B cell (primary cell): ENCODE measurements around the gene AMH. TPM values are rescaled to one million over a fixed set of nuclear protein-coding genes. Genes with fewer than 3 reads are reported as not detected.

Experiments
- ATAC-seq: fragments of 200-7000 bp; cut with Tn5 transposase; one replicate; pipeline ENCODE4 v1.10.0; 2021; ENCODE audit warnings: low read depth, mild to moderate bottlenecking, moderate number of reproducible peaks, moderate library complexity
- CTCF ChIA-PET: fragments of 350-600 bp; sonication (Branson Sonifier 250); formaldehyde crosslinking; loops from one replicate; lab custom pipeline; 2021; ENCODE audit warnings: antibody characterized with exemption, inconsistent platforms; lab: Charles Lee
- POLR2A ChIA-PET: fragments of 350-600 bp; sonication (Branson Sonifier 250); formaldehyde crosslinking; loops from one replicate; lab custom pipeline; 2021; ENCODE audit warnings: antibody characterized with exemption; lab: Charles Lee
- DNase-seq: peaks from one replicate; pipeline ENCODE4 v3.0.0; 2013
- H2AFZ ChIP-seq: 2 replicates; pipeline ENCODE4 v1.6.1; 2012; ENCODE audit warnings: mild to moderate bottlenecking, low read depth, low read length; ENCODE audit not compliant: insufficient read depth, poor library complexity, severe bottlenecking
- H3K27ac ChIP-seq, 2 donors: 1 replicate in 1 of 2; 2 replicates in 1 of 2; pipeline ENCODE4 v1.5.1; 2012 to 2013; ENCODE audit warnings: low read length in 2 of 2, mild to moderate bottlenecking in 2 of 2, moderate library complexity in 1 of 2
- H3K27me3 ChIP-seq, 4 experiments: fragments of 200-600 bp in 1 of 4; sonication (generic) in 1 of 4; replicated peaks in 1 of 4; 1 replicate in 2 of 4; 2 replicates in 2 of 4; pipeline versions ENCODE4 v1.6.1 to v1.7.0; 2013 to 2016; ENCODE audit warnings: low read length in 3 of 4, mild to moderate bottlenecking in 2 of 4, mixed read lengths in 1 of 4, moderate library complexity in 1 of 4; ENCODE audit not compliant: insufficient read depth in 4 of 4, control insufficient read depth in 3 of 4; ENCODE audit errors: control extremely low read depth in 1 of 4
- H3K36me3 ChIP-seq, 2 experiments: replicated peaks in 1 of 2; 1 replicate in 1 of 2; 2 replicates in 1 of 2; pipeline versions ENCODE4 v1.6.1 to v1.7.1; 2013; ENCODE audit warnings: low read length in 1 of 2; ENCODE audit not compliant: insufficient read depth in 2 of 2, control insufficient read depth in 1 of 2; ENCODE audit errors: control extremely low read depth in 1 of 2, extremely low read depth in 1 of 2
- H3K4me1 ChIP-seq, 2 donors: fragments of 200-600 bp in 1 of 2; sonication (generic) in 1 of 2; 1 replicate in 1 of 2; 2 replicates in 1 of 2; pipeline versions ENCODE4 v1.5.1 to v1.6.1; 2013 to 2017; ENCODE audit warnings: low read length in 2 of 2; ENCODE audit not compliant: control insufficient read depth in 2 of 2, insufficient read depth in 2 of 2
- H3K4me2 ChIP-seq: replicated peaks from 2 replicates; pipeline ENCODE3; 2012; ENCODE audit warnings: mild to moderate bottlenecking, low read depth, low read length; ENCODE audit not compliant: poor library complexity, severe bottlenecking
- H3K4me3 ChIP-seq, 5 experiments: fragments of 200-600 bp in 1 of 5; sonication (generic) in 1 of 5; 1 replicate in 3 of 5; 2 replicates in 2 of 5; pipeline versions ENCODE4 v1.5.1 to v1.7.0; 2011 to 2016; ENCODE audit warnings: low read length in 4 of 5, mild to moderate bottlenecking in 4 of 5, low read depth in 2 of 5, control low read depth in 1 of 5, moderate library complexity in 1 of 5; ENCODE audit not compliant: insufficient read depth in 1 of 5; ENCODE audit errors: control extremely low read depth in 1 of 5, extremely low read depth in 1 of 5
- H3K79me2 ChIP-seq: fragments of 200-600 bp; sonication (generic); one replicate; pipeline ENCODE4 v1.6.0; 2016; ENCODE audit warnings: low read length; ENCODE audit not compliant: control insufficient read depth, insufficient read depth
- H3K9ac ChIP-seq: fragments of 200-600 bp; sonication (generic); 2 replicates; pipeline ENCODE4 v1.6.1; 2017; ENCODE audit warnings: mild to moderate bottlenecking, low read length, moderate library complexity
- H3K9me3 ChIP-seq, 3 donors: one replicate each; pipeline versions ENCODE4 v1.6.1 to v1.7.1; 2013; ENCODE audit warnings: low read length in 2 of 3; ENCODE audit not compliant: control insufficient read depth in 2 of 3, insufficient read depth in 1 of 3; ENCODE audit errors: control extremely low read depth in 1 of 3
- H4K20me1 ChIP-seq: 2 replicates; pipeline ENCODE4 v1.6.0; 2012; ENCODE audit warnings: mild to moderate bottlenecking, low read length; ENCODE audit not compliant: insufficient read depth, control insufficient read depth, poor library complexity, severe bottlenecking
- H3K27ac Mint-ChIP-seq: one replicate; pipeline ENCODE4 v1.8.0; 2021; ENCODE audit warnings: mixed read lengths
- H3K27me3 Mint-ChIP-seq: one replicate; pipeline ENCODE4 v1.8.0; 2021; ENCODE audit warnings: mixed read lengths
- H3K4me1 Mint-ChIP-seq: one replicate; pipeline ENCODE4 v1.8.0; 2021; ENCODE audit warnings: mixed read lengths
- H3K4me3 Mint-ChIP-seq: one replicate; pipeline ENCODE4 v1.8.0; 2021; ENCODE audit warnings: mixed read lengths
- H3K9me3 Mint-ChIP-seq: one replicate; pipeline ENCODE4 v1.8.0; 2022; ENCODE audit warnings: mixed read lengths; ENCODE audit not compliant: insufficient read depth
- CTCF ChIP-seq: fragments of 200-600 bp; IDR thresholded peaks from one replicate; pipeline ENCODE4 v1.8.0; 2022; ENCODE audit warnings: antibody characterized with exemption, mild to moderate bottlenecking
- EZH2 ChIP-seq: IDR thresholded peaks from 2 replicates; pipeline ENCODE4 v1.6.1; 2012; ENCODE audit warnings: borderline replicate concordance, low read depth, mild to moderate bottlenecking, moderate library complexity, low read length; ENCODE audit not compliant: insufficient read depth, poor library complexity, severe bottlenecking
- WGBS: methylation state at CpG from one replicate; pipeline ENCODE4 v1.1.5; 2013; ENCODE audit warnings: missing lambda C conversion rate; ENCODE audit not compliant: insufficient coverage; 5-methylcytosine and 5-hydroxymethylcytosine counted together
- intact Hi-C: fragments of 100-400 bp; cut with micrococcal nuclease; formaldehyde crosslinking; loops from one replicate; pipeline ENCODE4 v1.10.0; 2022
- polyA plus RNA-seq: library from polyadenylated mRNA; depleted of rRNA; stranded (reverse); fragments of >200 nt; gene quantifications from 2 replicates; pipeline ENCODE4 v1.2.3, GENCODE V29; 2012
- total RNA-seq, 2 donors: library from RNA; stranded (reverse); fragments of 120-200 nt in 1 of 2; gene quantifications; 1 replicate in 1 of 2; 2 replicates in 1 of 2; pipeline versions ENCODE4 v1.2.3 to v1.2.4, GENCODE V29; 2013 to 2022

Gene AMH
- total and polyA plus RNA-seq, 2 donors (not counting 1 experiment from before 2014, with no cell fraction given), result 1.5 to 4.5 TPM

DNA sequence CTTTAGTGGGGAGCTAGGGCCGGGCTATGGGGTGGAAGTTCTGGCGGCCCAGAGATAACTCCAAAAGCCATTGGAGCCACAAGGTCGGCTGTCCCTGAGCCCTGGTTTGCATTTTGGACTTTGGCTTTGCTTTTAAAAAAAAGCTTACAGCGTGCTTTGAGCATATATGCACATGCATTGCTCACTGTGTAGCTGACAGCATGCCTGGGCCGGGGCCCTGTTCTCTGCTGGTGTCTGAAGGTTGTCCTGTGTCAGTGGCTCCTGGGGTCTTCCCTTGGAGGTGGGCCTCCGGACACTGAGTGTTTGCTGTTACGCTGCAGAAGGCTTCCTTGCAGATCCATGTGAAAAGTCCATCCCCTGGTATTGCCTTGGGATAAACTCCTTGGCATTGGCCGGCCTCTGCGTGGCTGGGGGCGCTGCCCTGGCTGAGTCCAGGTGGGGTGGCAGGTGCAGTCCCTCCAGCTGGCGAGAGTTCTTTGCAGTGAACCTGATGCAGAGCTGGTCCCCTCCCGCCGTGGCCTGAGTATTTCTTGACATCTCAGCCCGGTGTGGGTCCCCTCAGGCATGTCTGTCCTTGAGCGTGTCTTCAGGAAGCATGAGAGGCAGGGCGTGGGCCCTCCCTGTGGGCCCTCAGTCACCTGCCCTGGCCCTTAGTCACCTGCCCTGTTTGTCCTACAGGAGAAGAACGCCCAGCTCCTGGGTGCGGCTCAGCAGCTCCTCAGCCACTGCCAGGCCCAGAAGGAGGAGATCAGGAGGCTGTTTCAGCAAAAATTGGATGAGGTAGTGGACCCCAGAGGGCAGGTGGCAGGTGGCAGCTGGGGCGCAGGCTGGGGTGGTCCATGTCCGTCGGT lies 36.0 kb upstream of the AMH start:
- H3K4me1 ChIP-seq, result peaks cover 0 to 6% of the 10 kb centered on the region in 2 donors
- H2AFZ ChIP-seq, result no peak overlapping the region
- no peak overlapping the region for H3K27ac ChIP-seq
- POLR2A ChIA-PET, result no interaction called here
- H3K36me3 ChIP-seq, result peaks cover 0 to 81% of the 10 kb centered on the region in 2 experiments
- H3K79me2 ChIP-seq, result peaks cover 38% of the 10 kb centered on the region
- peaks cover 32% of the 10 kb centered on the region for H4K20me1 ChIP-seq
- no peak overlapping the region for H3K4me2 ChIP-seq
- intact Hi-C loops, result no loop called here
- no peak overlapping the region for H3K4me3 Mint-ChIP-seq
- H3K27ac Mint-ChIP-seq, result no peak overlapping the region
- whole genome bisulfite sequencing, result 94% methylated on average over 21 of the region's 21 CpGs
- CTCF ChIA-PET, result interaction anchor here (0.8 to 1.3 kb wide), 4 partner anchors 35 to 435 kb away, joined by 3 to 7 read pairs (median 3); no protein-coding TSS in a partner anchor
- H3K4me1 Mint-ChIP-seq, result peaks cover 7% of the 10 kb centered on the region
- no peaks in the 10 kb centered on the region for H3K9me3 ChIP-seq
- TF ChIP-seq EZH2, result no peak
- H3K9me3 Mint-ChIP-seq, result no peaks in the 10 kb centered on the region
- DNase-seq (no peak), ATAC-seq (no peak)
- H3K4me3 ChIP-seq, result no peak overlapping the region
- no peaks in the 10 kb centered on the region for H3K27me3 ChIP-seq
- no peak overlapping the region for H3K9ac ChIP-seq
- H3K27me3 Mint-ChIP-seq, result no peaks in the 10 kb centered on the region

DNA sequence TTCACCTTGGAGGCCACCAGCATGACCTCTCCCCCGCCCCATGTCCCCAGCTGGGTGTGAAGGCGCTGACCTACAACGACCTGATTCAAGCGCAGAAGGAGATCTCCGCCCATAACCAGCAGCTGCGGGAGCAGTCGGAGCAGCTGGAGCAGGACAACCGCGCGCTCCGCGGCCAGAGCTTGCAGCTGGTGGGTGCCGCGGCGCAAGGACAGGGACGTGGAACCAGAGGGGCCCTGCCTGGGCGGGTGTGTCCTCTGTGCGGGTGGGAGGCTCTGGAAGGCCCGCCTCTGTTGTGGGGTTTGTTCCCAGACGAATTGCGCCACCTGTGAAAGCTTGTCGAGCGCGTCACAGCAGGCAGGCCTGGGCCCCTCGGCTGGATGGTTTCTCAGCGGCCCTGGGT lies 35.3 kb upstream of the AMH start:
- Mint-ChIP-seq H3K9me3 (no peaks in the 10 kb centered on the region), H3K27me3 (no peaks in the 10 kb centered on the region), H3K4me3 (no peak overlapping the region), H3K4me1 (peaks cover 5% of the 10 kb centered on the region), H3K27ac (no peak overlapping the region)
- Histone ChIP-seq H3K9ac (no peak overlapping the region), H3K79me2 (peaks cover 38% of the 10 kb centered on the region), H4K20me1 (peaks cover 24% of the 10 kb centered on the region), H3K4me1 (no peaks in the 10 kb centered on the region), H3K27ac (no peak overlapping the region), H3K27me3 (no peaks in the 10 kb centered on the region), H2AFZ (no peak overlapping the region), H3K4me3 (no peak overlapping the region), H3K9me3 (no peaks in the 10 kb centered on the region), H3K36me3 (peaks cover 0 to 77% of the 10 kb centered on the region in 2 experiments), H3K4me2 (no peak overlapping the region)
- 96% methylated on average over 26 of the region's 26 CpGs for WGBS
- intact Hi-C loops, result no loop called here
- ATAC-seq (no peak), DNase-seq (no peak)
- ChIA-PET CTCF (interaction anchor here (1.1 to 1.3 kb wide), 2 partner anchors 179 to 435 kb away, joined by 3 read pairs; no protein-coding TSS in a partner anchor), POLR2A (no interaction called here)
- TF ChIP-seq CTCF (no peak), EZH2 (no peak)
